ENCODE data around the gene PCDHA7.
"Not testable (repeated sequence)": the region's sequence is repeated elsewhere in the genome, so short reads cannot be mapped to it uniquely, and the experiment has no call there.

Gene PCDHA7

DNA sequence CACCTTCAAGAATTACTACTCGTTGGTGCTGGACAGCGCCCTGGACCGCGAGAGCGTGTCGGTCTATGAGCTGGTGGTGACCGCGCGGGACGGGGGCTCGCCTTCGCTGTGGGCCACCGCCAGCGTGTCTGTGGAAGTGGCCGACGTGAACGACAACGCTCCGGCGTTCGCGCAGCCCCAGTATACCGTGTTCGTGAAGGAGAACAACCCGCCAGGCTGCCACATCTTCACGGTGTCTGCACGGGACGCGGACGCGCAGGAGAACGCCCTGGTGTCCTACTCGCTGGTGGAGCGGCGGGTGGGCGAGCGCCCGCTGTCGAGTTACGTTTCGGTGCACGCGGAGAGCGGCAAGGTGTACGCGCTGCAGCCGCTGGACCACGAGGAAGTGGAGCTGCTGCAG, 11.1 kb upstream of the PCDHA7 start:
- DNase-seq (ENCODE audit: low read depth in 2 of 2): not testable (repeated sequence)

DNA sequence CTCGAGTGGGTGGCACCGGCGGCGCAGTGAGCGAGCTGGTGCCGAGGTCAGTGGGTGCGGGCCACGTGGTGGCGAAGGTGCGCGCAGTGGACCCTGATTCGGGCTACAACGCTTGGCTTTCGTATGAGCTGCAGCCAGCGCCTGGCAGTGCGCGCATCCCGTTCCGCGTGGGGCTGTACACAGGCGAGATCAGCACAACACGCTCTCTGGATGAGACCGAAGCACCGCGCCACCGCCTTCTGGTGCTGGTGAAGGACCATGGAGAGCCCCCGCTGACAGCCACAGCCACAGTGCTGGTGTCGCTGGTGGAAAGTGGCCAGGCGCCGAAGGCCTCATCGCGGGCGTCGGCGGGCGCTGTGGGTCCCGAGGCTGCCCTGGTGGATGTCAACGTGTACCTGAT, 10.6 kb upstream of the PCDHA7 start:
- no peak for DNase-seq (ENCODE audit: low read depth in 2 of 2)

DNA sequence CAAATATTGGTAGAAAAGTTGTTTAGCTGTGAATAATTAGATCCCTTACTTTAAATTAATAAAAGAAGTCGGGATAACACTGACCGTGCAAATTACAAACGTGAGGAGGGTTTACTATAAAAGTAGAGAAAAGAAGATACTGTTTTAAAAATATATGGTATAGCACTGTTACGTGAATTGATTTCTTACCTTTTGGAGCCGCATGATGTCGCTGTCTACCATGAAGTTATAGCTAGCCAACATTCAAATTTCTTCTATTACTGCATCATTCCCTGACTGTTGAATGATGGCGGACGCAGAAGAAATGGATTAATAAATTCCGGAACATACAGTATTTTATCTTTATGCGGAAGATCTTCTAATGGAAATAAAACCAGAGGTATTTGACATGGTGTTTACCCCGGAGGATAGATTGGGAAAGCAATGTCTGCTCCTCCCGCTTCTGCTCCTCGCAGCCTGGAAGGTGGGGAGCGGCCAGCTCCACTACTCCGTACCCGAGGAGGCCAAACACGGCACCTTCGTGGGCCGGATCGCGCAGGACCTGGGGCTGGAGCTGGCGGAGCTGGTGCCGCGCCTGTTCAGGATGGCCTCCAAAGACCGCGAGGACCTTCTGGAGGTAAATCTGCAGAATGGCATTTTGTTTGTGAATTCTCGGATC, 6.2 kb upstream of the PCDHA7 start, which contains the start of gene PCDHA6:
TSS of gene PCDHA6 (plus strand) at position 257 of the 658 bp plus-strand sequence. CDS start at position 389, 132 bp downstream.
- no peak for DNase-seq (ENCODE audit: low read depth in 2 of 2)

DNA sequence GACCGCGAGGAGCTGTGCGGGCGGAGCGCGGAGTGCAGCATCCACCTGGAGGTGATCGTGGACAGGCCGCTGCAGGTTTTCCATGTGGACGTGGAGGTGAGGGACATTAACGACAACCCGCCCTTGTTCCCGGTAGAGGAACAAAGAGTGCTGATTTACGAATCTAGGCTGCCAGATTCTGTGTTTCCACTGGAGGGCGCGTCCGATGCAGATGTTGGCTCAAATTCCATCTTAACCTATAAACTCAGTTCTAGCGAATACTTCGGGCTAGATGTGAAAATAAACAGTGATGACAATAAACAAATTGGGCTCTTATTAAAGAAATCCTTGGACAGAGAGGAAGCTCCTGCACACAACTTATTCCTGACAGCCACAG, 5.7 kb upstream of the PCDHA7 start:
- no peak for DNase-seq (ENCODE audit: low read depth in 2 of 2)

DNA sequence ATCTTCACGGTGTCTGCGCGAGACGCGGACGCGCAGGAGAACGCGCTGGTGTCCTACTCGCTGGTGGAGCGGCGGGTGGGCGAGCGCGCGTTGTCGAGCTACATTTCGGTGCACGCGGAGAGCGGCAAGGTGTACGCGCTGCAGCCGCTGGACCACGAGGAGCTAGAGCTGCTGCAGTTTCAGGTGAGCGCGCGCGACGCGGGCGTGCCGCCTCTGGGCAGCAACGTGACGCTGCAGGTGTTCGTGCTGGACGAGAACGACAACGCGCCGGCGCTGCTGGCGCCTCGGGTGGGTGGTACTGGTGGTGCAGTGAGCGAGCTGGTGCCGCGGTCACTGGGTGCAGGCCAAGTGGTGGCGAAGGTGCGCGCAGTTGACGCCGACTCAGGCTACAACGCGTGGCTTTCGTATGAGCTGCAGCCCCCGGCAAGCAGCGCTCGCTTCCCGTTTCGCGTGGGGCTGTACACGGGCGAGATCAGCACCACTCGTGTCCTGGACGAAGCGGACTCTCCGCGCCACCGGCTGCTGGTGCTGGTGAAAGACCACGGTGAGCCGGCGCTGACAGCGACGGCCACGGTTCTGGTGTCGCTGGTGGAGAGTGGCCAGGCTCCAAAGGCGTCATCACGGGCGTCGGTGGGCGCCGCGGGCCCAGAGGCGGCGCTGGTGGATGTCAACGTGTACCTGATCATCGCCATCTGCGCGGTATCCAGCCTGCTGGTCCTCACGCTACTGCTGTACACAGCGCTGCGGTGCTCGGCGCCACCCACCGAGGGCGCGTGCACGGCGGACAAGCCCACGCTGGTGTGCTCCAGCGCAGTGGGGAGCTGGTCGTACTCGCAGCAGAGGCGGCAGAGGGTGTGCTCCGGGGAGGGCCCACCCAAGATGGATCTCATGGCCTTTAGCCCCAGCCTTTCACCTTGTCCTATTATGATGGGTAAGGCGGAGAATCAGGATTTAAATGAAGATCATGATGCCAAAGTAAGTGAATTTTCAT, 4.3 kb upstream of the PCDHA7 start:
- DNase-seq (ENCODE audit: low read depth in 2 of 2): not testable (repeated sequence)

DNA sequence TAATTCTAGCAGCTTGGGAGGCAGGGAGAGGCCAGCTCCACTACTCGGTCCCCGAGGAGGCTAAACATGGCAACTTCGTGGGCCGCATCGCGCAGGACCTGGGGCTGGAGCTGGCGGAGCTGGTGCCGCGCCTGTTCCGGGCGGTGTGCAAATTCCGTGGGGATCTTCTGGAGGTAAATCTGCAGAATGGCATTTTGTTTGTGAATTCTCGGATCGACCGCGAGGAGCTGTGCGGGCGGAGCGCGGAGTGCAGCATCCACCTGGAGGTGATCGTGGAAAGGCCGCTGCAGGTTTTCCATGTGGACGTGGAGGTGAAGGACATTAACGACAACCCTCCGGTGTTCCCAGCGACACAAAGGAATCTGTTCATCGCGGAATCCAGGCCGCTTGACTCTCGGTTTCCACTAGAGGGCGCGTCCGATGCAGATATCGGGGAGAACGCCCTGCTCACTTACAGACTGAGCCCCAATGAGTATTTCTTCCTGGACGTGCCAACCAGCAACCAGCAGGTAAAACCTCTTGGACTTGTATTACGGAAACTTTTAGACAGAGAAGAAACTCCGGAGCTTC, 455 bp downstream of the PCDHA7 start:
- not testable (repeated sequence) for DNase-seq (ENCODE audit: low read depth in 2 of 2)

DNA sequence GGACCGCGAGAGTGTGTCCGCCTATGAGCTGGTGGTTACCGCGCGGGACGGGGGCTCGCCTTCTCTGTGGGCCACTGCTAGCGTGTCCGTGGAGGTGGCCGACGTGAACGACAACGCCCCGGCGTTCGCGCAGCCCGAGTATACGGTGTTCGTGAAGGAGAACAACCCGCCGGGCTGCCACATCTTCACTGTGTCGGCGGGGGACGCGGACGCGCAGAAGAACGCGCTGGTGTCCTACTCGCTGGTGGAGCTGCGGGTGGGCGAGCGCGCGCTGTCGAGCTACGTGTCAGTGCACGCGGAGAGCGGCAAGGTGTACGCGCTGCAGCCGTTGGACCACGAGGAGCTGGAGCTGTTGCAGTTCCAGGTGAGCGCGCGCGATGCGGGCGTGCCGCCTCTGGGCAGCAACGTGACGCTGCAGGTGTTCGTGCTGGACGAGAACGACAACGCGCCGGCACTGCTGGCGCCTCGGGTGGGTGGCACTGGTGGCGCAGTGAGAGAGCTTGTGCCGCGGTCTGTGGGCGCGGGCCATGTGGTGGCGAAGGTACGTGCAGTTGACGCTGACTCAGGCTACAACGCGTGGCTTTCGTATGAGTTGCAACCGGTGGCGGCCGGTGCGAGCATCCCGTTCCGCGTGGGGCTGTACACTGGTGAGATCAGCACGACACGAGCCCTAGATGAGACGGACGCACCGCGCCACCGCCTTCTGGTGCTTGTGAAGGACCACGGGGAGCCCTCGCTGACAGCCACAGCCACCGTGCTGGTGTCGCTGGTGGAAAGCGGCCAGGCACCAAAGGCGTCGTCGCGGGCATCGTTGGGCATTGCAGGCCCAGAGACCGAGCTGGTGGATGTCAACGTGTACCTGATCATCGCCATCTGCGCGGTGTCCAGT, 1.8 kb downstream of the PCDHA7 start:
- DNase-seq (ENCODE audit: low read depth in 2 of 2): no peak

DNA sequence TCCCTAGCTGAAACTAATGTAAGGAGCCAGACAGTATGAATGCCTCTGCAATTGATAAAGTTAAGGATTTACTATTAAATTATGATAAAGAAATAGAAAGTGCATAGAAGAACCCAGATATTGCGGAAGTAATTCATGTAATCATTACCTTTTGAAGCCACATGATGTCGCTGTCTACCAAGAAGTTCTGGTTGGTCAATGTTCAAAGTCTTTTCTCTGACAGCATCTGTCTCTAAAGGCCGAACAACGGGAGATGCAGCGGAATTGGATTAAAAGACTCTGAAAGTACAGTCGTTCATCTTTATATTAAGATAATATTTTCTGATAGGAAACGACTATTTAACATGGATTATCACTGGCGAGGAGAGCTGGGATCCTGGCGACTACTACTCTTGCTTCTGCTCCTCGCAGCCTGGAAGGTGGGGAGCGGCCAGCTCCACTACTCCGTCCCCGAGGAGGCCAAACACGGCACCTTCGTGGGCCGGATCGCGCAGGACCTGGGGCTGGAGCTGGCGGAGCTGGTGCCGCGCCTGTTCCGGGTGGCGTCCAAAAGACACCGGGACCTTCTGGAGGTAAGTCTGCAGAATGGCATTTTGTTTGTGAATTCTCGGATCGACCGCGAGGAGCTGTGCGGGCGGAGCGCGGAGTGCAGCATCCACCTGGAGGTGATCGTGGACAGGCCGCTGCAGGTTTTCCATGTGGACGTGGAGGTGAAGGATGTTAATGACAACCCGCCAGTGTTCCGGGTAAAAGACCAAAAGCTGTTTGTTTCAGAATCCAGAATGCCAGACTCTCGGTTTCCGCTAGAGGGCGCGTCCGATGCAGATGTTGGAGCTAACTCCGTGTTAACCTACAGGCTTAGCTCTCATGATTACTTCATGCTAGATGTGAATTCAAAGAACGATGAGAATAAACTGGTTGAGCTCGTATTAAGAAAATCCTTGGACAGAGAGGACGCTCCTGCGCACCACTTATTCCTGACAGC, 7.2 kb downstream of the PCDHA7 start, which contains the start of gene PCDHA8:
TSS of gene PCDHA8 (plus strand) at position 210 of the 985 bp plus-strand sequence. CDS start at position 345, 135 bp downstream.
- no peak for DNase-seq (ENCODE audit: low read depth in 2 of 2)

DNA sequence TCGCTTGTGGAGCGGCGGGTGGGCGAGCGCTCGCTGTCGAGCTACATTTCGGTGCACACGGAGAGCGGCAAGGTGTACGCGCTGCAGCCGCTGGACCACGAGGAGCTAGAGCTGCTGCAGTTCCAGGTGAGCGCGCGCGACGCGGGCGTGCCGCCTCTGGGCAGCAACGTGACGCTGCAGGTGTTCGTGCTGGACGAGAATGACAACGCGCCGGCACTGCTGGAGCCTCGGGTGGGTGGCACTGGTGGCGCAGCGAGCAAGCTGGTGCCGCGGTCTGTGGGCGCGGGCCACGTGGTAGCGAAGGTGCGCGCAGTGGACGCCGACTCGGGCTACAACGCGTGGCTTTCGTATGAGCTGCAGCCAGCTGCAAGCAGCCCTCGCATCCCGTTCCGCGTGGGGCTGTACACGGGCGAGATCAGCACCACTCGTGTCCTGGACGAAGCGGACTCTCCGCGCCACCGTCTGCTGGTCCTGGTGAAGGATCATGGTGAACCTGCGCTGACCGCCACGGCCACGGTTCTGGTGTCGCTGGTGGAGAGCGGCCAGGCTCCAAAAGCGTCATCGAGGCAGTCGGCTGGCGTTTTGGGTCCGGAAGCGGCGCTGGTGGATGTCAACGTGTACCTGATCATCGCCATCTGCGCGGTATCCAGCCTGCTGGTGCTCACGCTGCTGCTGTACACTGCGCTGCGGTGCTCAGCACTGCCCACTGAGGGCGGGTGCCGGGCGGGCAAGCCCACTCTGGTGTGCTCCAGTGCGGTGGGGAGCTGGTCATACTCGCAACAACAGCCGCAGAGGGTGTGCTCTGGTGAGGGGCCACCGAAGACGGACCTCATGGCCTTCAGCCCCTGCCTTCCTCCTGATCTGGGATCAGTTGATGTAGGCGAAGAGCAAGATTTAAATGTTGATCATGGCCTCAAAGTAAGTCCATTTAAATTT, 9.0 kb downstream of the PCDHA7 start:
- DNase-seq (ENCODE audit: low read depth in 2 of 2): no peak

DNA sequence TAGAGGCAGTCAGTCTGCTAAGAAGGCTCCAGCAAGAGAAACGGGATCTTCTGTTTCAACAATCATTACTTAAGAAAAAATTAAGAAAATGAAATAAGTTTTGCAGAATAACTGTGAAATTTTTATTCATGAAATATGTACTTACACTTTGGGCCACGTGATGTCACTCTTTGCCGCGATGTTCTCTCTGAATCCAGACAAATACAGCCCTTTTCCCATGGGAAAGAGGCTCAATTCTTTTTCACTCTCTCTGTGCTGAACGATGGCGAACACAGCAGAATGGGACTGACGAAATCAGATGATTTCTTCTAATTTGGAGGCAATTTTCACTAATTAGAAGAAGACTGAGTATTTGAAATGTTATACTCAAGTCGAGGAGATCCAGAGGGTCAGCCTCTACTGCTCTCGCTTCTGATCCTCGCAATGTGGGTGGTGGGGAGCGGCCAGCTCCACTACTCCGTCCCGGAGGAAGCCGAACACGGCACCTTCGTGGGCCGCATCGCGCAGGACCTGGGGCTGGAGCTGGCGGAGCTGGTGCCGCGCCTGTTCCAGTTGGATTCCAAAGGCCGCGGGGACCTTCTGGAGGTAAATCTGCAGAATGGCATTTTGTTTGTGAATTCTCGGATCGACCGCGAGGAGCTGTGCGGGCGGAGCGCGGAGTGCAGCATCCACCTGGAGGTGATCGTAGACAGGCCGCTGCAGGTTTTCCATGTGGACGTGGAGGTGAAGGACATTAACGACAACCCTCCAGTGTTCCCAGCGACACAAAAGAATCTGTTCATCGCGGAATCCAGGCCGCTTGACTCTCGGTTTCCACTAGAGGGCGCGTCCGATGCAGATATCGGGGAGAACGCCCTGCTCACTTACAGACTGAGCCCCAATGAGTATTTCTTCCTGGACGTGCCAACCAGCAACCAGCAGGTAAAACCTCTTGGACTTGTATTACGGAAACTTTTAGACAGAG, 14.4 kb downstream of the PCDHA7 start, which contains the start of gene PCDHA9:
TSS of gene PCDHA9 (plus strand) at position 244 of the 964 bp plus-strand sequence. CDS start at position 358, 114 bp downstream.
- DNase-seq (ENCODE audit: low read depth in 2 of 2): not testable (repeated sequence)

DNA sequence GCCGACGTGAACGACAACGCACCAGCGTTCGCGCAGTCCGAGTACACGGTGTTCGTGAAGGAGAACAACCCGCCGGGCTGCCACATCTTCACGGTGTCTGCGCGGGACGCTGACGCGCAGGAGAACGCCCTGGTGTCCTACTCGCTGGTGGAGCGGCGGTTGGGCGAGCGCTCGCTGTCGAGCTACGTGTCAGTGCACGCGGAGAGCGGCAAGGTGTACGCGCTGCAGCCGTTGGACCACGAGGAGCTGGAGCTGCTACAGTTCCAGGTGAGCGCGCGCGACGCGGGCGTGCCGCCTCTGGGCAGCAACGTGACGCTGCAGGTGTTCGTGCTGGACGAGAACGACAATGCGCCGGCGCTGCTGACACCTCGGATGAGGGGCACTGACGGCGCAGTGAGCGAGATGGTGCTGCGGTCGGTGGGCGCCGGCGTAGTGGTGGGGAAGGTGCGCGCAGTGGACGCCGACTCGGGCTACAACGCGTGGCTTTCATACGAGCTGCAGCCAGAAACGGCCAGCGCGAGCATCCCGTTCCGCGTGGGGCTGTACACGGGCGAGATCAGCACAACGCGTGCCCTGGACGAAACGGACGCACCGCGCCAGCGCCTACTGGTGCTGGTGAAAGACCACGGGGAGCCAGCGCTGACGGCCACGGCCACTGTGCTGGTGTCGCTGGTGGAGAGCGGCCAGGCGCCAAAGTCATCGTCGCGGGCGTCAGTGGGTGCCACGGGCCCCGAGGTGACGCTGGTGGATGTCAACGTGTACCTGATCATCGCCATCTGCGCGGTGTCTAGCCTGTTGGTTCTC, 16.0 kb downstream of the PCDHA7 start:
- not testable (repeated sequence) for DNase-seq (ENCODE audit: low read depth in 2 of 2)

DNA sequence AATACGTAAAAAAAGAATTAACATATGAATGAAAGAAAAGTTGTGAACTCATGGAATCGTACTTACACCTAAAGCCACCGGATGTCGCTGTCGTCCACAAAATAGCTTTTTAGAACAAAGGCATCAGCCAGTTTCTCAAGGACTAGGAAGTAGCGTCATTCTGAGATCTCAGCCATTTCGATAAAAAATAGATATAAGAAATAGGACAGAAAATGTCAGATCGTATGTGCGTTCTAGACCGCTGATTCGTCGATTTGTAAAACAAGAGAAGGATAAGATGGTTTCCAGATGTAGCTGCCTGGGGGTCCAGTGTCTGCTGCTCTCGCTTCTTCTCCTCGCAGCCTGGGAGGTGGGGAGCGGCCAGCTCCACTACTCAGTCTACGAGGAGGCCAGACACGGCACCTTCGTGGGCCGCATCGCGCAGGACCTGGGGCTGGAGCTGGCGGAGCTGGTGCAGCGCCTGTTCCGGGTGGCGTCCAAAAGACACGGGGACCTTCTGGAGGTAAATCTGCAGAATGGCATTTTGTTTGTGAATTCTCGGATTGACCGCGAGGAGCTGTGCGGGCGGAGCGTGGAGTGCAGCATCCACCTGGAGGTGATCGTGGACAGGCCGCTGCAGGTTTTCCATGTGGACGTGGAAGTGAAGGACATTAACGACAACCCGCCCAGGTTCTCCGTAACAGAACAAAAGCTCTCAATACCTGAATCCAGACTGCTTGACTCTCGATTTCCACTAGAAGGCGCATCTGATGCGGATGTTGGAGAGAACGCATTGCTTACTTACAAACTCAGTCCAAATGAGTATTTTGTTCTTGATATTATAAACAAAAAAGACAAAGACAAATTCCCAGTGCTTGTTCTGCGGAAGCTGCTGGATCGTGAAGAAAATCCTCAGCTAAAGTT, 22.0 kb downstream of the PCDHA7 start, which contains the start of gene PCDHA10:
TSS of gene PCDHA10 (plus strand) at position 126 of the 903 bp plus-strand sequence. CDS start at position 278, 152 bp downstream.
- no peak for DNase-seq (ENCODE audit: low read depth in 2 of 2)

DNA sequence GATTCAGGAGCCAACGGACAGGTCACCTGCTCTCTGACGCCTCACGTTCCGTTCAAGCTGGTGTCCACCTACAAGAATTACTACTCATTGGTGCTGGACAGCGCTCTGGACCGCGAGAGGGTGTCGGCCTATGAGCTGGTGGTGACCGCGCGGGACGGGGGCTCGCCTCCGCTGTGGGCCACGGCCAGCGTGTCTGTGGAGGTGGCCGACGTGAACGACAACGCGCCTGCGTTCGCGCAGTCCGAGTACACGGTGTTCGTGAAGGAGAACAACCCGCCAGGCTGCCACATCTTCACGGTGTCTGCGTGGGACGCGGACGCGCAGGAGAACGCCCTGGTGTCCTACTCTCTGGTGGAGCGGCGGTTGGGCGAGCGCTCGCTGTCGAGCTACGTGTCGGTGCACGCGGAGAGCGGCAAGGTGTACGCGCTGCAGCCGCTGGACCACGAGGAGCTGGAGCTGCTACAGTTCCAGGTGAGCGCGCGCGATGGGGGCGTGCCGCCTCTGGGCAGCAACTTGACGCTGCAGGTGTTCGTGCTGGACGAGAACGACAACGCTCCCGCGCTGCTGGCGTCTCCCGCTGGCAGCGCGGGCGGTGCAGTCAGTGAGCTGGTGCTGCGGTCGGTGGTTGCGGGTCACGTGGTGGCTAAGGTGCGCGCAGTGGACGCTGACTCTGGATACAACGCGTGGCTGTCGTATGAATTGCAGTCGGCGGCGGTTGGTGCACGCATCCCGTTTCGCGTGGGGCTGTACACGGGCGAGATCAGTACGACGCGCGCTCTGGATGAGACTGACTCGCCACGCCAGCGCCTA, 23.3 kb downstream of the PCDHA7 start:
- DNase-seq (ENCODE audit: low read depth in 2 of 2): no peak

DNA sequence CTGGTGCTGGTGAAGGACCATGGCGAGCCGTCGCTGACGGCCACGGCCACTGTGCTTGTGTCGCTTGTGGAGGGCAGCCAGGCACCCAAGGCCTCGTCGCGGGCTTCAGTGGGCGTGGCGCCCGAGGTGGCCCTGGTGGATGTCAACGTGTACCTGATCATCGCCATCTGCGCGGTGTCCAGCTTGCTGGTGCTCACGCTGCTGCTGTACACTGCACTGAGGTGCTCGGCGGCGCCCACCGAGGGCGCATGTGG, 23.8 kb downstream of the PCDHA7 start:
- DNase-seq (ENCODE audit: low read depth in 2 of 2): no peak

Measured in activated CD4-positive, alpha-beta T cell treated with anti-CD3 and anti-CD28 coated beads for 24 hours (primary cell).